GM23338 (cell line): ENCODE data around the gene EYS. TPM values are rescaled to one million over a fixed set of nuclear protein-coding genes. Genes with fewer than 3 reads are reported as not detected.

Experiments
- CREB1 ChIP-seq: fragments of 250-450 bp; sonication (Bioruptor Pico); IDR thresholded peaks from 2 replicates; pipeline ENCODE4 v1.5.0; 2020; ENCODE audit warnings: low read depth, mild to moderate bottlenecking, moderate library complexity
- CTCF ChIP-seq, 2 experiments: fragments of 200-600 bp in 1 of 2; sonication (generic) in 1 of 2; conservative IDR thresholded peaks; 2 replicates each; pipeline versions ENCODE4 v1.5.1 to v1.6.1; 2016 to 2017; ENCODE audit warnings: antibody characterized with exemption in 2 of 2, low read depth in 2 of 2, mild to moderate bottlenecking in 2 of 2, moderate library complexity in 1 of 2
- ETS1 ChIP-seq: IDR thresholded peaks from 2 replicates; pipeline ENCODE4 v1.6.1; 2016; ENCODE audit warnings: antibody characterized with exemption
- EZH2 ChIP-seq: fragments of 200-600 bp; sonication (generic); IDR thresholded peaks from one replicate; pipeline ENCODE4 v1.8.0; 2017; ENCODE audit warnings: antibody characterized with exemption, mild to moderate bottlenecking, low read depth; ENCODE audit not compliant: unreplicated experiment
- JUNB ChIP-seq: IDR thresholded peaks from one replicate; pipeline ENCODE4 v1.6.1; 2016; ENCODE audit warnings: antibody characterized with exemption; ENCODE audit not compliant: unreplicated experiment
- POLR2AphosphoS5 ChIP-seq: IDR thresholded peaks from 2 replicates; pipeline ENCODE4 v1.6.1; 2016; ENCODE audit warnings: antibody characterized with exemption, low read depth
- STAT1 ChIP-seq: IDR thresholded peaks from one replicate; pipeline ENCODE4 v1.6.1; 2016; ENCODE audit warnings: antibody characterized with exemption; ENCODE audit not compliant: unreplicated experiment
- ZNF331 ChIP-seq: fragments of 250-450 bp; sonication (Bioruptor Pico); IDR thresholded peaks from 2 replicates; pipeline ENCODE4 v1.5.0; 2020; ENCODE audit warnings: low read depth, mild to moderate bottlenecking, moderate library complexity
- ZNF462 ChIP-seq: fragments of 250-450 bp; sonication (Bioruptor Pico); IDR thresholded peaks from 2 replicates; pipeline ENCODE4 v1.5.0; 2020; ENCODE audit warnings: mild to moderate bottlenecking, moderate library complexity
- polyA plus RNA-seq: library from polyadenylated mRNA; unstranded; fragments of >200 nt; fragmentation: Nextera tagmentation; extraction: Ambion mirVana; gene quantifications from 2 replicates; pipeline ENCODE4 v1.2.1, GENCODE V29; 2016
- total RNA-seq: library from RNA; depleted of rRNA; stranded (reverse); fragments of >200 nt; shearing (Covaris generic); gene quantifications from 2 replicates; pipeline ENCODE4 v1.2.3, GENCODE V29; 2014

EYS gene
- total and polyA plus RNA-seq, 2 experiments from 2014 or later = 0.38 to 0.52 TPM

GRCh38 chr6:65231616-65232015, 475.4 kb downstream of the EYS start (continued):
- TF ChIP-seq ZNF462 (CRISPR knock-in tag) (no peak), CTCF (conservative IDR thresholded peaks at IDR 0.05; ENCODE audit: low read depth in 2 of 2) (no peak), EZH2 (no peak), ZNF331 (CRISPR knock-in tag) (no peak), ETS1 (no peak), STAT1 (no peak), JUNB (no peak), CREB1 (no peak), POLR2AphosphoS5 (no peak)
